ENCODE data around the gene ITGB7. TPM values are rescaled to one million over a fixed set of nuclear protein-coding genes. Genes with fewer than 3 reads are reported as not detected.

Gene ITGB7
- total RNA-seq, 1 experiment from 2014 or later: 0.90 TPM

GRCh38 chr12:53193040-53193439 lies 14.0 kb downstream of the ITGB7 start:
- peaks cover 61% of the 10 kb centered on the region for H3K27me3 Mint-ChIP-seq (ENCODE audit: low read depth)
- CTCF ChIA-PET: interaction anchor here (1.1 to 2.5 kb wide), 4 partner anchors 18 to 128 kb away, joined by 3 to 8 read pairs (median 6); partner anchors contain the start of genes AAAS and SPRYD3
- DNase-seq (ENCODE audit: low spot score) (no peak), ATAC-seq (no peak)
- TF ChIP-seq TP53 (CRISPR knock-in tag; IDR thresholded peaks at IDR 0.05) (no peak), MLX (CRISPR knock-in tag; IDR thresholded peaks at IDR 0.05) (no peak), TEAD4 (CRISPR knock-in tag; IDR thresholded peaks at IDR 0.05) (no peak), E2F1 (CRISPR knock-in tag; IDR thresholded peaks at IDR 0.05) (no peak), STAT6 (CRISPR knock-in tag; conservative IDR thresholded peaks at IDR 0.05; ENCODE audit: low read depth) (no peak), ERG (CRISPR knock-in tag; IDR thresholded peaks at IDR 0.05) (no peak), NFE2L1 (CRISPR knock-in tag; IDR thresholded peaks at IDR 0.05) (no peak), JUN (CRISPR knock-in tag; IDR thresholded peaks at IDR 0.05) (no peak), PREB (CRISPR knock-in tag; IDR thresholded peaks at IDR 0.05; ENCODE audit: borderline replicate concordance) (no peak), EMX1 (CRISPR knock-in tag; IDR thresholded peaks at IDR 0.05) (no peak), SMAD3 (CRISPR knock-in tag; IDR thresholded peaks at IDR 0.05; ENCODE audit: borderline replicate concordance) (no peak), FOXP1 (CRISPR knock-in tag; IDR thresholded peaks at IDR 0.05; ENCODE audit: borderline replicate concordance) (no peak), SOX15 (CRISPR knock-in tag; IDR thresholded peaks at IDR 0.05) (no peak)
- no peak overlapping the region for H3K27ac Mint-ChIP-seq
- no peak overlapping the region for H3K4me3 Mint-ChIP-seq
- no peaks in the 10 kb centered on the region for H3K9me3 Mint-ChIP-seq
- H3K4me1 Mint-ChIP-seq: peaks cover 13% of the 10 kb centered on the region
- H3K36me3 Mint-ChIP-seq: peaks cover 6% of the 10 kb centered on the region
- POLR2A ChIA-PET: no interaction called here

- ATAC-seq (no peak), DNase-seq (ENCODE audit: low spot score) (no peak)
- ChIA-PET POLR2A (interaction anchor here (0.9 kb wide), 1 partner anchor 95 kb away, joined by 3 read pairs; the partner anchor contains the start of gene IGFBP6), CTCF (interaction anchor here (1.1 to 2.5 kb wide), 4 partner anchors 18 to 129 kb away, joined by 3 to 8 read pairs (median 6); partner anchors contain the start of genes AAAS and SPRYD3)
- Mint-ChIP-seq H3K4me3 (no peak overlapping the region), H3K27me3 (ENCODE audit: low read depth) (peaks cover 57% of the 10 kb centered on the region), H3K27ac (no peak overlapping the region), H3K9me3 (no peaks in the 10 kb centered on the region), H3K36me3 (peaks cover 10% of the 10 kb centered on the region), H3K4me1 (peaks cover 15% of the 10 kb centered on the region)
- TF ChIP-seq CBFB (CRISPR knock-in tag; IDR thresholded peaks at IDR 0.05; ENCODE audit: low read depth) (no peak), ATF3 (CRISPR knock-in tag; conservative IDR thresholded peaks at IDR 0.05) (0 out of 2 replicates have a peak, but pooled peaks have one; percentile 19)
Observed at GRCh38 chr12:53192531-53193021, 14.5 kb downstream of the ITGB7 start.

Data from WTC11 (cell line).